Measurements from ENCODE around the gene SEMG2.
A peak's percentile ranks its signal among the peaks of the same experiment; 100 is the strongest.

Gene SEMG2

GRCh38 chr20:45229264-45230056 lies 8.3 kb downstream of the SEMG2 start:
- peak in 2 of 5 donors; percentile 11 to 46 for DNase-seq

- no peak for DNase-seq
These were observed 9.5 kb downstream of the SEMG2 start for GRCh38 chr20:45230631-45231030.

DNA sequence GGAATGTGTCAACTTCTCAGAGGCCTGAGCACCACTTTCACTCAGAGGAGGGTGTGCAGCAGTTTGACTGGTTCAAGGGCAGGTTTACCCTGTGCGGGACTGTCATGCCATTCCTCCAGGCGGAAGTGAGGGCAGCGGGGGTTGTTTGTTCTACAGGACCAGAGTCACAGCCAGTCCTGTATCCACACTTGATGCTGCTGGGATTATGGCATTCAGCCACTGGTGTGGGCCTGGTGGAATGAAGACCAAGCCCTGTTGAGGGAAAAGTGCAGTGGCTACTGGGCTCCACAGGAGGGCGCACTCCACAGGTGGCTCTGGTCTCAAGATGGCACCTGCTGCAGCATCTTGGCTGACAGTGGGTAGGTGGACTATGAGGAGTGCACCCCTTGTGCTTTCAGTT lies 14.8 kb downstream of the SEMG2 start:
- DNase-seq, result peak in 1 of 5 donors; percentile 26

DNA sequence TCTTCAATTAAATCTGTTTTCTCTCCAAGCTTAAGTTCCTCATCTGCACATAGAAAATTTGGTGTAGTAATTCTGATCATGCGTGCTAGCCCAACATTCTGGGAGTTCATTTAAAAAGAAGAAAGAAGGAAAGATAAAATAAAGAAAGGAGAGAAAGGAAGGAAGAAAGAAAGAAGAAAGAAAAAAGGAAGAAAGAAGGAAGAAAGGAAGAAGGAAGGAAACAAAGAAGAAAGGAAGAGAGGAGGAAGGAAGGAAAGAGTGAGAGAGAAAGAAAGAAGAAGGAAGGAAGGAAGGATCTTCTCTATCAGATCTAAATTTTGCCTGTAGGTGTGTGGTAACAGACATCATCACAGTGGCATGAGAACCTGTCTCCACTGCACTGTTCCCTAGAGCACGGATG lies 17.0 kb downstream of the SEMG2 start:
- no peak for DNase-seq

DNA sequence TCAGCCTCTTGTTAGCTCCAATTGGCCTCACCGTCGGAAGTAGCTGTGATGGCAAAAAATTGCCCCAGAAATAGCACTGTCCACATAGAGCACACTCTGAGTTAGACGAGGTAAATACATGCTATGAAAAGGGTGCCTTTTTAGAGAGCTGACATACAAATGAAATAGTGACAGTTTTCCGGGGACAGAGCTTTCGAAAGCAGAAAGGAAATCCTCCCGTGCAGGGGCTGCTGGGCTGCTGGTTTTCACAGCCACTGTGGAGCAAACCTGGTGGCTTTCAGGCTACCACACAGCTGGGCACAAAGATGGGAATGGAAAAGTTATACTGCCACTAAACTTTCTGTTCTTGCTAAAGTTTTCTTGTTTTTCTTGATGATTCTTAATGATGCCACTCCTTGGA lies 24.9 kb downstream of the SEMG2 start:
- DNase-seq, result peak in 1 of 5 donors; percentile 16

GRCh38 chr20:45247865-45248264 lies 26.7 kb downstream of the SEMG2 start:
- no peak for DNase-seq

DNA sequence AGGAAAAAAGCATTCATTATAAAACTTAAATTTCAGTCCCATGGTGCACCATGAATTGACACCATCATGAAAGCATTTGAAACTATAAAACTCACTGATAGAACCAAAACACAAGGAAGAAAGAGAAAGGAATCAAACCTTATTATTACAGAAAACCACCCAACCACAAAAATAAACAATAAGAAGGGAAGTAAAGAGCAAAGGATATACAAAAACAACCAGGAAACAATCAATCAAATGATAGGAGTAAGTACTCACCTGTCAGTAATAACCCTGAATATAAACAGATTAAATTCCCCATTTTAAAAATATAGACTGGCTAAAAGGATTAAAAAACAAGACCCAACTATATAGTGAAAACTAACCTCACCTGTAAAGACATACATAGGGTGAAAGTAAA lies 27.4 kb downstream of the SEMG2 start:
- no peak for DNase-seq

DNA sequence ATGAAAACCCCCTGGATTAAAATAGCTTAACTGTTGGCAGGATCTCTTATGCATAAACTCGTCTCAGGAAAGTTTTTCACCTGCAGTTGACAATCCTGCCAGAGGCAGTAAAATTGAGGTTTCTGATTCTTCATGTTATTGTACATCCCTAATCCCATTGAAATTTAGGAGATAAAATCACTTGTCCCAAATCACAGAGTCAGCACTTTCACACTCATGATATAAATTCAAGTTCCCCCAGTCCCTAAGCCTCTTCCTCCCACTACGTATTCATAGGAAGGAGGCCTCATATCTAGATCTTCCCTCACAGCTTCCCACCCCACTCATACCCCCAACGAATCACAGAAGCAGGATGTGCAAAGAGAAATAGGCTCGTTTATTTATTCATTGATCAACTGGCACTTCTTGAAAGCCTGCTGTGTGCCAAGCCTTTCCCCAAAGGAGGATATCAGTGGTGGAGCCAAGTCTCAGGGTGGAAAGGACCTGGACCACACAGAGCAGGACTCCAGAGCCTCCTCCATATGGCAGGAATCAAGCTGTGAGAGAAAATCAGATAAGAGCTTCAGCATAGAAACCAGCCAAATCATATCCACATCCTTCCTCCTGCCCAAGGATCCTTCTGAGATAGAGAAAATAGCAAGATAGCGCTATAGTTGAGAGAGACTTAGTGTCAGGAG lies 30.8 kb downstream of the SEMG2 start:
- no peak for DNase-seq

- no peak for DNase-seq
These were observed 32.1 kb downstream of the SEMG2 start for GRCh38 chr20:45253261-45253660.

- DNase-seq, result peak in 1 of 5 donors; percentile 57
These were observed 33.5 kb downstream of the SEMG2 start, which contains the start of gene SLPI for GRCh38 chr20:45254383-45255262. Gene SLPI, minus strand, starts transcription at chr20:45254564. Its CDS starts 21 bp downstream, at chr20:45254543.

GRCh38 chr20:45257161-45257560 lies 36.0 kb downstream of the SEMG2 start:
- no peak for DNase-seq

DNA sequence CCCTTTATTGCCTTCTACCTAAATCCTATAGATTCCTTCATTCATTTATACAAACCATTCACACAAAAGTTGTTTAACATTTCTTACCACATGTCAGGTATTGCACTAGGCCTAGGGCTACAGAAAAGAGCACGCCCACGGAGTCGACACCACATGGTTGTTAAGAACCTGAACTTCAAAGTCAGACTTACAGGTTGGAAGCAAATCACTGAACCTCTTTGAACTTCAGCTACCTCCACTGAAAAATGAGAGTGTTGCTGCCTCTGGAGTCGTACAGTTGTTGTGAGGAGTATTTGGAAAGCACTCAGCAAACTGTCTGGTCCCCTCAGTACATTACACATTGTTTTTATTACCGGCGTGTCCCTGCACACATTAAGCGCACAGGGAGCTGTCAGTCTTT lies 36.5 kb downstream of the SEMG2 start:
- DNase-seq, result no peak

GRCh38 chr20:45258259-45258658 lies 37.1 kb downstream of the SEMG2 start:
- no peak for DNase-seq

DNA sequence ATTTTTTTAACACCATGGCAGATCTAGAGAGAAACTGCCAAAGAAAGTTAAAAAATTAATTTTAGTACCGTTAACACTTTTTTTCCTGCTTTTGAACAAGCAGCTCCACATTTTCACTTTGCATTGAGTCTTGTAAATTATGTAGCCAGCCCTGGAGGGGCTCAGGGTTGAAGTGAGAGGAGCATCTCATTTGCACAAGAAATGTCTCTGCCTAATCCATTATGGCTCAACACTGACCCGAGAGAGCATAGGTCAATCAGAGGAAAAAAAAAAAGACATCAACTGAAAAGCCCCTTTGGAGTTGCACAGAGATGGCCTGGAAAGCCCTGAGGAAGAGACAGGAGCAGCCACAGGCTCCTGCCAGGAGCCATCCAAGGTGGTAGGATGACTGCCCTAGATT lies 37.5 kb downstream of the SEMG2 start:
- no peak for DNase-seq

DNA sequence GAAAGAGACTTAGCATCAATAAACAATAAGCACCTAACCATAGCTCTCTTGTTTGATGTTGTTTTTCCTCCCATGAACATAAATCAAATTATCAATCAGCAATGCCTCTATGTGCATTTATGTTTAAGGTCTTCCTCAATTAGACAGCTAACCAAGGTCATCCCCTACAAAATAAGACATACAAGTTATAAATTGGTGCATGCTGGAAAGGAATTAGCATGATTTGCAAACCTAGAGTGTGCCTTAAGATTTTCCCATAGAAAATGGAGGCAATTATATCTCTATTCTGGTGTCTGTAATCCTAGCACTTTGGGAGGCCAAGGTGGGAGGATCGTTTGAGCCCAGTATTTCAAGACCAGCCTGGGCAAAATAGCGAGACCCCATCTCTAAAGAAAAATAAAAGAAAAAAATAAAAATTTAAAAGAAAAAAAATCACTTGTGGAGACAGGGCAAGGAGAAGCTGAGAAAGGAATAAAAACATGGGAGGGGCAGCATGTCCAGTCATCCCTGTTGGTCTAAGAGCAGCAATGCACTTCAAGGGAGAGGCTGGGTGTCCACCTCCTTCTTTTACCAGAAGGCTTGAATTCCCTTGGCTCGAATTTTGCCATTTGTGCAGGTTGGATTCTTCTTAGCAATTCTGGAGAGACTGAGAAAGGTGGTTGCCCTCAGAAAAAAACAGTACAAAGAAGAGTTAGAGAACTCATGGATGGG lies 42.5 kb downstream of the SEMG2 start:
- DNase-seq, result no peak

GRCh38 chr20:45266977-45267376 lies 45.8 kb downstream of the SEMG2 start:
- DNase-seq, result no peak

- no peak for DNase-seq
These were observed 47.4 kb downstream of the SEMG2 start for GRCh38 chr20:45268531-45268930.

GRCh38 chr20:45269056-45269455 lies 47.9 kb downstream of the SEMG2 start:
- no peak for DNase-seq

DNA sequence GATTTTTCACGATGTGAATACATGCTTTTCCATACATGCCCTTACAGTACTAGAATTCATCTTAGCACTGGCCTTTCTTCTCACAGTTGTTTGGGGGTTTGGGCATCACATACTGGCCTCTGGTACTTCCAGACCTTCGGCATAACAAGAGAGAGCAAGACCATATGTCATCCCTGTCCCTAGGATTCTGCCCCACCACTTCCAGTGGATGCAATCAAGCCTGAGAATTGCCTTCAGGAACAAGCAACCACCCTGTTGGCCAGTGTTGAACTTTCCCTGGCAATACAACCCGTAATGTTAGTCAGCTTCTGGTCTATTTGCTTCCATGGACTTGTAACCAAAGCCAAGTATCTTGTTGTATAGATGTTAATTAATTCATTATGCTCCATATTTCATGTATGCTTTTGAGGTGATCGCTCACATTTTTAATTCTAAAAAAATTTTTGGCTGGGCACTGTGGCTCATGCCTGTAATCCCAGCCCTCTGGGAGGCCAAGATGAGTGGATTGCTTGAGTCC lies 48.6 kb downstream of the SEMG2 start:
- DNase-seq, result no peak

All from T-helper 1 cell (primary cell).